Epithelial cell of prostate (primary cell): ENCODE measurements around the gene IGFL2.
"Not testable (repeated sequence)": the region's sequence is repeated elsewhere in the genome, so short reads cannot be mapped to it uniquely, and the experiment has no call there.

Experiments used
- DNase-seq: peaks from one replicate; pipeline ENCODE4 v3.0.0-alpha.2; 2011; ENCODE audit warnings: low read depth, low spot score
- H3K27ac ChIP-seq: fragments of 450-650 bp; 2 replicates; pipeline ENCODE4 v1.5.1; 2017; ENCODE audit warnings: mild to moderate bottlenecking

Gene IGFL2

GRCh38 chr19:46186101-46186716, 38.2 kb downstream of the IGFL2 start:
- H3K27ac ChIP-seq: no peak overlapping the region
- DNase-seq: no peak

GRCh38 chr19:46186717-46187101, 38.7 kb downstream of the IGFL2 start:
- H3K27ac ChIP-seq: no peak overlapping the region
- DNase-seq: no peak

- no peak overlapping the region for H3K27ac ChIP-seq
- DNase-seq: no peak
Observed at GRCh38 chr19:46189971-46190888, 42.2 kb downstream of the IGFL2 start.

GRCh38 chr19:46191356-46191755, 43.3 kb downstream of the IGFL2 start:
- H3K27ac ChIP-seq: no peak overlapping the region

GRCh38 chr19:46191972-46192371, 43.9 kb downstream of the IGFL2 start:
- no peak overlapping the region for H3K27ac ChIP-seq
- no peak for DNase-seq

More at GRCh38 chr19:46191356-46191755, 43.3 kb downstream of the IGFL2 start:
- no peak for DNase-seq

GRCh38 chr19:46192626-46192991, 44.6 kb downstream of the IGFL2 start:
- H3K27ac ChIP-seq: peak overlapping the region; percentile 64
- not testable (repeated sequence) for DNase-seq

- no peak for DNase-seq
- H3K27ac ChIP-seq: peak overlapping the region; percentile 64
Observed at GRCh38 chr19:46192992-46193650, 45.1 kb downstream of the IGFL2 start.

GRCh38 chr19:46193678-46194077, 45.6 kb downstream of the IGFL2 start:
- H3K27ac ChIP-seq: peak overlapping the region; percentile 64
- DNase-seq: no peak

- H3K27ac ChIP-seq: no peak overlapping the region
- no peak for DNase-seq
Observed at GRCh38 chr19:46195104-46195503, 47.1 kb downstream of the IGFL2 start.

- not testable (repeated sequence) for DNase-seq
Observed at GRCh38 chr19:46195919-46196318, 47.9 kb downstream of the IGFL2 start.

GRCh38 chr19:46196410-46197124, 48.5 kb downstream of the IGFL2 start:
- no peak for DNase-seq
- H3K27ac ChIP-seq: no peak overlapping the region

More at GRCh38 chr19:46195919-46196318, 47.9 kb downstream of the IGFL2 start:
- H3K27ac ChIP-seq: not testable (repeated sequence)

GRCh38 chr19:46197314-46198070, 49.5 kb downstream of the IGFL2 start:
- no peak for DNase-seq
- peak overlapping the region; percentile 85 for H3K27ac ChIP-seq

- H3K27ac ChIP-seq: peak overlapping the region; percentile 85
- DNase-seq: no peak
Observed at GRCh38 chr19:46198756-46199155, 50.7 kb downstream of the IGFL2 start.

- H3K27ac ChIP-seq: peak overlapping the region; percentile 57
- DNase-seq: no peak
Observed at GRCh38 chr19:46201454-46202310, 53.6 kb downstream of the IGFL2 start.

GRCh38 chr19:46202426-46202825, 54.4 kb downstream of the IGFL2 start:
- DNase-seq: no peak
- H3K27ac ChIP-seq: peak overlapping the region; percentile 57

- no peak for DNase-seq
- H3K27ac ChIP-seq: peak overlapping the region; percentile 57
Observed at GRCh38 chr19:46202872-46203860, 55.1 kb downstream of the IGFL2 start.

- DNase-seq: no peak
- no peak overlapping the region for H3K27ac ChIP-seq
Observed at GRCh38 chr19:46204008-46204407, 56.0 kb downstream of the IGFL2 start.
